HK-2 (cell line): ENCODE measurements around the gene GADD45G.

ENCODE experiments used
- DNase-seq: peaks from one replicate; pipeline ENCODE4 v3.0.0-alpha.2; 2018; ENCODE audit not compliant: unreplicated experiment

GADD45G gene

GRCh38 chr9:89609426-89610006 lies 4.7 kb downstream of the GADD45G start:
- no peak for DNase-seq

GRCh38 chr9:89610391-89610925 lies 5.6 kb downstream of the GADD45G start:
- no peak for DNase-seq

GRCh38 chr9:89611425-89611824 lies 6.6 kb downstream of the GADD45G start:
- no peak for DNase-seq

- no peak for DNase-seq
Observed at GRCh38 chr9:89612566-89613278, 7.9 kb downstream of the GADD45G start.

GRCh38 chr9:89613912-89614892 lies 9.4 kb downstream of the GADD45G start:
- DNase-seq = no peak

- no peak for DNase-seq
Observed at GRCh38 chr9:89615661-89616060, 10.8 kb downstream of the GADD45G start.

GRCh38 chr9:89616411-89616810 lies 11.6 kb downstream of the GADD45G start:
- no peak for DNase-seq

- no peak for DNase-seq
Observed at GRCh38 chr9:89617978-89618377, 13.2 kb downstream of the GADD45G start.

GRCh38 chr9:89619019-89619418 lies 14.2 kb downstream of the GADD45G start:
- DNase-seq = no peak

GRCh38 chr9:89619424-89620138 lies 14.8 kb downstream of the GADD45G start:
- no peak for DNase-seq

GRCh38 chr9:89621031-89621430 lies 16.2 kb downstream of the GADD45G start:
- DNase-seq = no peak

- no peak for DNase-seq
Observed at GRCh38 chr9:89621676-89622075, 16.9 kb downstream of the GADD45G start.

- no peak for DNase-seq
Observed at GRCh38 chr9:89622933-89623861, 18.4 kb downstream of the GADD45G start.

- DNase-seq = no peak
Observed at GRCh38 chr9:89623925-89624420, 19.2 kb downstream of the GADD45G start.

- DNase-seq = no peak
Observed at GRCh38 chr9:89625721-89626687, 21.2 kb downstream of the GADD45G start.

- no peak for DNase-seq
Observed at GRCh38 chr9:89626741-89627265, 22.0 kb downstream of the GADD45G start.

GRCh38 chr9:89628601-89629000 lies 23.8 kb downstream of the GADD45G start:
- no peak for DNase-seq

- DNase-seq = no peak
Observed at GRCh38 chr9:89629081-89629976, 24.5 kb downstream of the GADD45G start.
